ENCODE data around the gene LIME1.

DNA sequence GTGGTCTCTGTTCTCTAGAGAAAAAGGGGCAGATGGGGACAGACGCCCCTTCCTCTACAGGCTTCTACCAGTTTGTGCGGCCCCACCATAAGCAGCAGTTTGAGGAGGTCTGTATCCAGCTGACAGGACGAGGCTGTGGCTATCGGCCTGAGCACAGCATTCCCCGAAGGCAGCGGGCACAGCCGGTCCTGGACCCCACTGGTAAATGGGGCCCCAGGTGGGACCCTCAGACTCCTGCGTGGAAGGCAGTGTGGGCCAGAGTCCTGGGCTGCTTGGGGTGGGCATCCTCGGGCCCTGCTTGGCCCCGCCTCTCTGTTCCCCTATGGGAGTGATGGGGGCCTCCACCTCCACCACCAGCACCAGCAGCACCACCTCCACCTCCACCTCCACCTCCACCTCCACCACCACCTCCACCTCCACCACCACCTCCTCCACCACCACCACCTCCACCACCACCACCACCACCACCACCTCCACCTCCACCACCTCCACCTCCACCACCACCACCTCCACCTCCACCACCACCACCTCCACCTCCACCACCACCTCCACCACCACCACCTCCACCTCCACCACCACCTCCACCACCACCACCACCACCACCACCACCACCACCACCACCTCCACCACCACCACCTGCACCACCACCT is 43.3 kb upstream of the LIME1 start:
- TF ChIP-seq, protein P1, sequence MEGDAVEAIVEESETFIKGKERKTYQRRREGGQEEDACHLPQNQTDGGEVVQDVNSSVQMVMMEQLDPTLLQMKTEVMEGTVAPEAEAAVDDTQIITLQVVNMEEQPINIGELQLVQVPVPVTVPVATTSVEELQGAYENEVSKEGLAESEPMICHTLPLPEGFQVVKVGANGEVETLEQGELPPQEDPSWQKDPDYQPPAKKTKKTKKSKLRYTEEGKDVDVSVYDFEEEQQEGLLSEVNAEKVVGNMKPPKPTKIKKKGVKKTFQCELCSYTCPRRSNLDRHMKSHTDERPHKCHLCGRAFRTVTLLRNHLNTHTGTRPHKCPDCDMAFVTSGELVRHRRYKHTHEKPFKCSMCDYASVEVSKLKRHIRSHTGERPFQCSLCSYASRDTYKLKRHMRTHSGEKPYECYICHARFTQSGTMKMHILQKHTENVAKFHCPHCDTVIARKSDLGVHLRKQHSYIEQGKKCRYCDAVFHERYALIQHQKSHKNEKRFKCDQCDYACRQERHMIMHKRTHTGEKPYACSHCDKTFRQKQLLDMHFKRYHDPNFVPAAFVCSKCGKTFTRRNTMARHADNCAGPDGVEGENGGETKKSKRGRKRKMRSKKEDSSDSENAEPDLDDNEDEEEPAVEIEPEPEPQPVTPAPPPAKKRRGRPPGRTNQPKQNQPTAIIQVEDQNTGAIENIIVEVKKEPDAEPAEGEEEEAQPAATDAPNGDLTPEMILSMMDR (IDR thresholded peaks at IDR 0.05) = no peak
- no peak for TF ChIP-seq POLR2A (IDR thresholded peaks at IDR 0.05)
